Coronary artery (tissue), 2 donors: ENCODE results near the gene RXYLT1.

Experiments used
- DNase-seq: peaks from one replicate; pipeline ENCODE4 v3.0.0-alpha.2; 2017; ENCODE audit warnings: low spot score
- H3K27ac ChIP-seq, 2 donors: fragments of 200-600 bp; sonication (generic); one replicate each; pipeline ENCODE4 v1.5.1; 2016 to 2019
- H3K4me3 ChIP-seq: fragments of 200-600 bp; sonication (generic); 2 replicates; pipeline ENCODE4 v1.5.1; 2016; ENCODE audit warnings: mild to moderate bottlenecking, moderate library complexity
- CTCF ChIP-seq: fragments of 200-600 bp; sonication (generic); IDR thresholded peaks from one replicate; pipeline ENCODE4 v1.5.1; 2019; ENCODE audit warnings: antibody characterized with exemption

RXYLT1 gene

GRCh38 chr12:63753743-63754142 is 26.0 kb upstream of the RXYLT1 start:
- TF ChIP-seq CTCF = no peak
- DNase-seq = no peak
- Histone ChIP-seq H3K27ac (no peak overlapping the region), H3K4me3 (no peak overlapping the region)

GRCh38 chr12:63764481-63764880 is 15.2 kb upstream of the RXYLT1 start:
- Histone ChIP-seq H3K4me3 (no peak overlapping the region), H3K27ac (no peak overlapping the region)
- no peak for TF ChIP-seq CTCF
- DNase-seq = no peak

- TF ChIP-seq CTCF = no peak
- no peak overlapping the region for H3K4me3 ChIP-seq
- DNase-seq = no peak
- no peak overlapping the region for H3K27ac ChIP-seq
Observed at GRCh38 chr12:63766498-63766897, 13.2 kb upstream of the RXYLT1 start.

GRCh38 chr12:63770375-63770774 is 9.3 kb upstream of the RXYLT1 start:
- Histone ChIP-seq H3K4me3 (no peak overlapping the region), H3K27ac (no peak overlapping the region)
- no peak for TF ChIP-seq CTCF
- DNase-seq = no peak

- Histone ChIP-seq H3K4me3 (no peak overlapping the region), H3K27ac (no peak overlapping the region)
- no peak for TF ChIP-seq CTCF
- no peak for DNase-seq
Observed at GRCh38 chr12:63777340-63777739, 2.4 kb upstream of the RXYLT1 start.

- TF ChIP-seq CTCF = no peak
- Histone ChIP-seq H3K27ac (no peak overlapping the region), H3K4me3 (no peak overlapping the region)
- DNase-seq = no peak
Observed at GRCh38 chr12:63782466-63782865, 2.8 kb downstream of the RXYLT1 start.

- no peak for DNase-seq
- no peak overlapping the region for H3K4me3 ChIP-seq
- H3K27ac ChIP-seq = no peak overlapping the region
- TF ChIP-seq CTCF = no peak
Observed at GRCh38 chr12:63787306-63787705, 7.6 kb downstream of the RXYLT1 start.
